ENCODE measurements around the gene NME2.

GRCh38 chr17:51133365-51133764, 32.8 kb upstream of the NME2 start:
- TF ChIP-seq REST (tag by site-specific recombination; IDR thresholded peaks at IDR 0.05) (no peak), ZNF138 (tag by site-specific recombination; IDR thresholded peaks at IDR 0.05; ENCODE audit: borderline replicate concordance) (no peak), ZNF133 (tag by site-specific recombination; IDR thresholded peaks at IDR 0.05) (no peak)
- TF ChIP-seq, protein P1, sequence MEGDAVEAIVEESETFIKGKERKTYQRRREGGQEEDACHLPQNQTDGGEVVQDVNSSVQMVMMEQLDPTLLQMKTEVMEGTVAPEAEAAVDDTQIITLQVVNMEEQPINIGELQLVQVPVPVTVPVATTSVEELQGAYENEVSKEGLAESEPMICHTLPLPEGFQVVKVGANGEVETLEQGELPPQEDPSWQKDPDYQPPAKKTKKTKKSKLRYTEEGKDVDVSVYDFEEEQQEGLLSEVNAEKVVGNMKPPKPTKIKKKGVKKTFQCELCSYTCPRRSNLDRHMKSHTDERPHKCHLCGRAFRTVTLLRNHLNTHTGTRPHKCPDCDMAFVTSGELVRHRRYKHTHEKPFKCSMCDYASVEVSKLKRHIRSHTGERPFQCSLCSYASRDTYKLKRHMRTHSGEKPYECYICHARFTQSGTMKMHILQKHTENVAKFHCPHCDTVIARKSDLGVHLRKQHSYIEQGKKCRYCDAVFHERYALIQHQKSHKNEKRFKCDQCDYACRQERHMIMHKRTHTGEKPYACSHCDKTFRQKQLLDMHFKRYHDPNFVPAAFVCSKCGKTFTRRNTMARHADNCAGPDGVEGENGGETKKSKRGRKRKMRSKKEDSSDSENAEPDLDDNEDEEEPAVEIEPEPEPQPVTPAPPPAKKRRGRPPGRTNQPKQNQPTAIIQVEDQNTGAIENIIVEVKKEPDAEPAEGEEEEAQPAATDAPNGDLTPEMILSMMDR (tag by site-specific recombination; IDR thresholded peaks at IDR 0.05), result no peak
- TF ChIP-seq, protein P2, sequence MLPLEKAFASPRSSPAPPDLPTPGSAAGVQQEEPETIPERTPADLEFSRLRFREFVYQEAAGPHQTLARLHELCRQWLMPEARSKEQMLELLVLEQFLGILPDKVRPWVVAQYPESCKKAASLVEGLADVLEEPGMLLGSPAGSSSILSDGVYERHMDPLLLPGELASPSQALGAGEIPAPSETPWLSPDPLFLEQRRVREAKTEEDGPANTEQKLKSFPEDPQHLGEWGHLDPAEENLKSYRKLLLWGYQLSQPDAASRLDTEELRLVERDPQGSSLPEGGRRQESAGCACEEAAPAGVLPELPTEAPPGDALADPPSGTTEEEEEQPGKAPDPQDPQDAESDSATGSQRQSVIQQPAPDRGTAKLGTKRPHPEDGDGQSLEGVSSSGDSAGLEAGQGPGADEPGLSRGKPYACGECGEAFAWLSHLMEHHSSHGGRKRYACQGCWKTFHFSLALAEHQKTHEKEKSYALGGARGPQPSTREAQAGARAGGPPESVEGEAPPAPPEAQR (tag by site-specific recombination; IDR thresholded peaks at IDR 0.05), result no peak
- TF ChIP-seq, protein P3, sequence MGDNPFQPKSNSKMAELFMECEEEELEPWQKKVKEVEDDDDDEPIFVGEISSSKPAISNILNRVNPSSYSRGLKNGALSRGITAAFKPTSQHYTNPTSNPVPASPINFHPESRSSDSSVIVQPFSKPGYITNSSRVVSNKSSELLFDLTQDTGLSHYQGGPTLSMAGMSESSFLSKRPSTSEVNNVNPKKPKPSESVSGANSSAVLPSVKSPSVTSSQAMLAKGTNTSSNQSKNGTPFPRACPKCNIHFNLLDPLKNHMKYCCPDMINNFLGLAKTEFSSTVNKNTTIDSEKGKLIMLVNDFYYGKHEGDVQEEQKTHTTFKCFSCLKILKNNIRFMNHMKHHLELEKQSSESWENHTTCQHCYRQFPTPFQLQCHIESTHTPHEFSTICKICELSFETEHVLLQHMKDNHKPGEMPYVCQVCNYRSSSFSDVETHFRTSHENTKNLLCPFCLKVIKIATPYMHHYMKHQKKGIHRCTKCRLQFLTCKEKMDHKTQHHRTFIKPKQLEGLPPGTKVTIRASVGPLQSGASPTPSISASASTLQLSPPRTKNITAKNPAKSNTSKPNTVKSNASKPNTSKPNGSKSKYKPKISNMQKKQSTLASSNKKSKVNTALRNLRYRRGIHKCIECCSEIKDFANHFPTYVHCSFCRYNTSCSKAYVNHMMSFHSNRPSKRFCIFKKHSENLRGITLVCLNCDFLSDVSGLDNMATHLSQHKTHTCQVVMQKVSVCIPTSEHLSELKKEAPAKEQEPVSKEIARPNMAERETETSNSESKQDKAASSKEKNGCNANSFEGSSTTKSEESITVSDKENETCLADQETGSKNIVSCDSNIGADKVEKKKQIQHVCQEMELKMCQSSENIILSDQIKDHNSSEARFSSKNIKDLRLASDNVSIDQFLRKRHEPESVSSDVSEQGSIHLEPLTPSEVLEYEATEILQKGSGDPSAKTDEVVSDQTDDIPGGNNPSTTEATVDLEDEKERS (tag by site-specific recombination; IDR thresholded peaks at IDR 0.05), result no peak
